Trophoblast cell (in vitro differentiated cells and primary cell): ENCODE measurements around the gene RNFT2.

Experiments
- DNase-seq, 2 donors: peaks; one replicate each; pipeline ENCODE4 v3.0.0-alpha.2; 2016
- H2AFZ ChIP-seq: 2 replicates; pipeline ENCODE4 v1.6.1; 2013; ENCODE audit warnings: low read length, moderate library complexity, mild to moderate bottlenecking; ENCODE audit not compliant: insufficient read depth, poor library complexity
- H2AK5ac ChIP-seq: 2 replicates; pipeline ENCODE4 v1.6.1; 2013; ENCODE audit warnings: mild to moderate bottlenecking, low read length
- H2BK120ac ChIP-seq: 2 replicates; pipeline ENCODE4 v1.6.1; 2013; ENCODE audit warnings: low read length, mild to moderate bottlenecking, moderate library complexity; ENCODE audit not compliant: insufficient read depth, poor library complexity
- H2BK12ac ChIP-seq: 2 replicates; pipeline ENCODE4 v1.6.1; 2013; ENCODE audit warnings: mild to moderate bottlenecking, low read length, moderate library complexity
- H2BK5ac ChIP-seq: 2 replicates; pipeline ENCODE4 v1.6.1; 2013; ENCODE audit warnings: low read length, low read depth, moderate library complexity, mild to moderate bottlenecking; ENCODE audit not compliant: poor library complexity
- H3K14ac ChIP-seq: 2 replicates; pipeline ENCODE4 v1.6.1; 2013; ENCODE audit warnings: mild to moderate bottlenecking, low read length
- H3K18ac ChIP-seq: 2 replicates; pipeline ENCODE4 v1.6.1; 2013; ENCODE audit warnings: mild to moderate bottlenecking, low read length
- H3K23ac ChIP-seq: 2 replicates; pipeline ENCODE4 v1.6.1; 2013; ENCODE audit warnings: low read length
- H3K27ac ChIP-seq: 2 replicates; pipeline ENCODE4 v1.5.1; 2013; ENCODE audit warnings: low read depth, mild to moderate bottlenecking, inconsistent platforms, low read length, moderate library complexity
- H3K27me3 ChIP-seq: 2 replicates; pipeline ENCODE4 v1.6.1; 2013; ENCODE audit warnings: inconsistent platforms, mild to moderate bottlenecking, low read length, moderate library complexity; ENCODE audit not compliant: insufficient read depth
- H3K36me3 ChIP-seq, 2 experiments: 1 replicate in 1 of 2; 2 replicates in 1 of 2; pipeline ENCODE4 v1.6.1; 2013; ENCODE audit warnings: low read length in 2 of 2, mild to moderate bottlenecking in 2 of 2, moderate library complexity in 1 of 2; ENCODE audit not compliant: insufficient read depth in 2 of 2, control insufficient read depth in 1 of 2
- H3K4ac ChIP-seq: 2 replicates; pipeline ENCODE4 v1.6.1; 2013; ENCODE audit warnings: low read depth, mild to moderate bottlenecking, low read length, moderate library complexity
- H3K4me1 ChIP-seq, 2 experiments: 1 replicate in 1 of 2; 2 replicates in 1 of 2; pipeline ENCODE4 v1.6.1; 2013; ENCODE audit warnings: low read length in 2 of 2, mild to moderate bottlenecking in 2 of 2, moderate library complexity in 1 of 2; ENCODE audit not compliant: insufficient read depth in 2 of 2, control insufficient read depth in 1 of 2
- H3K4me2 ChIP-seq: 2 replicates; pipeline ENCODE4 v1.6.1; 2013; ENCODE audit warnings: inconsistent platforms, mild to moderate bottlenecking, low read length, moderate library complexity
- H3K4me3 ChIP-seq: 2 replicates; pipeline ENCODE4 v1.5.1; 2013; ENCODE audit warnings: mild to moderate bottlenecking, low read depth, low read length, inconsistent platforms
- H3K79me1 ChIP-seq: one replicate; pipeline ENCODE4 v1.6.1; 2013; ENCODE audit warnings: low read length
- H3K79me2 ChIP-seq: 2 replicates; pipeline ENCODE4 v1.6.1; 2013; ENCODE audit warnings: low read length, mild to moderate bottlenecking; ENCODE audit not compliant: control insufficient read depth, insufficient read depth, poor library complexity
- H3K9ac ChIP-seq: 2 replicates; pipeline ENCODE4 v1.6.1; 2013; ENCODE audit warnings: mild to moderate bottlenecking, low read length
- H3K9me3 ChIP-seq: 2 replicates; pipeline ENCODE4 v1.6.1; 2013; ENCODE audit warnings: low read depth, mild to moderate bottlenecking, control low read depth, inconsistent platforms, low read length; ENCODE audit not compliant: insufficient read depth
- H4K12ac ChIP-seq: 2 replicates; pipeline ENCODE4 v1.6.1; 2013; ENCODE audit warnings: low read depth, mild to moderate bottlenecking, low read length, moderate library complexity
- H4K8ac ChIP-seq: 2 replicates; pipeline ENCODE4 v1.6.1; 2013; ENCODE audit warnings: low read depth, mild to moderate bottlenecking, low read length, moderate library complexity
- H4K91ac ChIP-seq: one replicate; pipeline ENCODE4 v1.6.1; 2013; ENCODE audit warnings: low read depth, mild to moderate bottlenecking, low read length, moderate library complexity
- WGBS: extraction: QIAGEN DNeasy Blood & Tissue Kit; methylation state at CpG from one replicate; pipeline ENCODE4 v1.1.7; 2013; ENCODE audit warnings: missing lambda C conversion rate; ENCODE audit not compliant: insufficient read length, insufficient coverage; ENCODE audit errors: extremely low coverage; 5-methylcytosine and 5-hydroxymethylcytosine counted together

Gene RNFT2

DNA sequence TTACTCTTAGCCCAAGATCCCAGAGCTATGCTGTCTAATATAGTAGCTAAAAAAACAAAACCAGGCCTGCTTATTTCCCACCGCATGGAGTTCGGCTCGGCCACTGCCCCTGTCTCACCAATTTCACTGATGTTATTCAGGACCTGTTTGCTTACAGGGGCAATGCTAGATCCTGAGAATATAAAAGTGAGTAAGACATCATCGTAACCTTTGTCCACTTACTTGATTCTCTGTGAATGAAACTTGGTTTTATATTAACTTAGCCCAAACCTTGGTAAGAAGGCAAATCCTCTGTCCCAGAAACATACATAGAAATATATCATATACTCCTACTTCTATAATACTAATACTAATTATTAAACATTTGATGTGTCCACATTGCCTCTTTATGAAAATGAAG, 56.6 kb downstream of the RNFT2 start:
- Histone ChIP-seq H2BK12ac (no peak overlapping the region), H2AFZ (no peak overlapping the region), H3K4me2 (no peak overlapping the region), H3K36me3 (no peaks in the 10 kb centered on the region), H2BK5ac (no peak overlapping the region), H3K18ac (no peak overlapping the region), H3K79me1 (no peaks in the 10 kb centered on the region), H4K8ac (no peak overlapping the region), H4K91ac (no peak overlapping the region), H4K12ac (no peak overlapping the region), H3K27me3 (no peaks in the 10 kb centered on the region), H3K27ac (no peak overlapping the region), H2BK120ac (no peak overlapping the region), H3K79me2 (no peaks in the 10 kb centered on the region), H2AK5ac (no peak overlapping the region), H3K14ac (no peak overlapping the region), H3K23ac (no peak overlapping the region), H3K9ac (no peak overlapping the region), H3K4me1 (no peaks in the 10 kb centered on the region), H3K4ac (no peak overlapping the region), H3K4me3 (no peak overlapping the region), H3K9me3 (peaks cover 6% of the 10 kb centered on the region)
- no CpG with 5 or more reads among the region's 4 CpGs for WGBS
- DNase-seq: no peak

DNA sequence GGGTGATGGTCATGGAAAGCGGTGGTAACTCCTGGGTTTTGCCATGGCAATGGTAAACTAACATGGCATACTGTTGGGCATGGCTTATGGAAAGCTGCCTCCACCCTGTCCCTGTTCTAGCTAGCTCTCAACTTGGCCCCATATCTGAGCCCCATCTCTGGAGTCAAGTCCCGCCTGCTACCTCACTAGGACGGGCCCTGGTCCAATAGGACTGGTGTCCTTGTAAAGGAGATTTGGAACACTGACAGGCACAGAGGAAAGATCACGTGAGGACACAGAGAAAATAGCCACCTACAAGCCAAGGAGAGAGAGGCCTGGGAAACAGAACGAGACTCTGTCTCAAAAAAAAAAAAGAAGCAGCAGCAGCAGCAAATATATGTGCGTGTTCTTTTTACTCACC, 59.8 kb downstream of the RNFT2 start:
- Histone ChIP-seq H3K27ac (no peak overlapping the region), H3K4me1 (no peaks in the 10 kb centered on the region), H4K12ac (no peak overlapping the region), H3K4me3 (no peak overlapping the region), H3K9ac (peak overlapping the region; percentile 33), H3K18ac (no peak overlapping the region), H3K36me3 (no peaks in the 10 kb centered on the region), H4K8ac (no peak overlapping the region), H3K9me3 (peaks cover 6% of the 10 kb centered on the region), H3K79me2 (no peaks in the 10 kb centered on the region), H3K4me2 (no peak overlapping the region), H2AK5ac (no peak overlapping the region), H3K23ac (no peak overlapping the region), H4K91ac (no peak overlapping the region), H2BK12ac (no peak overlapping the region), H3K14ac (no peak overlapping the region), H3K27me3 (no peaks in the 10 kb centered on the region), H3K4ac (no peak overlapping the region), H2BK120ac (no peak overlapping the region), H2AFZ (no peak overlapping the region), H2BK5ac (no peak overlapping the region), H3K79me1 (no peaks in the 10 kb centered on the region)
- WGBS: no CpG with 5 or more reads among the region's 6 CpGs
- DNase-seq: no peak

GRCh38 chr12:116798719-116799118, 60.6 kb downstream of the RNFT2 start:
- Histone ChIP-seq H2BK120ac (no peak overlapping the region), H3K36me3 (no peaks in the 10 kb centered on the region), H2AK5ac (no peak overlapping the region), H4K12ac (no peak overlapping the region), H2AFZ (no peak overlapping the region), H3K9me3 (peaks cover 6% of the 10 kb centered on the region), H3K27me3 (no peaks in the 10 kb centered on the region), H2BK12ac (no peak overlapping the region), H3K79me2 (no peaks in the 10 kb centered on the region), H3K14ac (no peak overlapping the region), H2BK5ac (no peak overlapping the region), H3K9ac (no peak overlapping the region), H4K8ac (no peak overlapping the region), H3K18ac (no peak overlapping the region), H3K4me3 (no peak overlapping the region), H3K79me1 (no peaks in the 10 kb centered on the region), H3K4me2 (no peak overlapping the region), H3K4ac (no peak overlapping the region), H3K23ac (no peak overlapping the region), H4K91ac (no peak overlapping the region), H3K27ac (no peak overlapping the region), H3K4me1 (no peaks in the 10 kb centered on the region)
- no peak for DNase-seq
- no CpG with 5 or more reads among the region's 4 CpGs for WGBS

GRCh38 chr12:116799955-116800354, 61.8 kb downstream of the RNFT2 start:
- Histone ChIP-seq H3K14ac (no peak overlapping the region), H3K23ac (no peak overlapping the region), H2BK12ac (no peak overlapping the region), H2AK5ac (no peak overlapping the region), H3K36me3 (no peaks in the 10 kb centered on the region), H4K8ac (no peak overlapping the region), H3K9me3 (peaks cover 6% of the 10 kb centered on the region), H2BK5ac (no peak overlapping the region), H3K27ac (no peak overlapping the region), H3K79me1 (no peaks in the 10 kb centered on the region), H4K12ac (no peak overlapping the region), H3K4me2 (no peak overlapping the region), H3K27me3 (no peaks in the 10 kb centered on the region), H3K4me3 (no peak overlapping the region), H3K4me1 (no peaks in the 10 kb centered on the region), H3K79me2 (no peaks in the 10 kb centered on the region), H2BK120ac (no peak overlapping the region), H2AFZ (no peak overlapping the region), H3K4ac (no peak overlapping the region), H3K18ac (no peak overlapping the region), H3K9ac (no peak overlapping the region), H4K91ac (no peak overlapping the region)
- no CpG with 5 or more reads among the region's 6 CpGs for WGBS
- no peak for DNase-seq
